Tibial nerve (tissue), 4 donors: ENCODE data around the gene CDR2L.

ENCODE experiments used
- EP300 ChIP-seq, 2 donors: sonication (generic); formaldehyde crosslinking; IDR thresholded peaks; one replicate each; pipeline ENCODE4 v1.6.1; 2017; ENCODE audit warnings: antibody characterized with exemption in 2 of 2, mild to moderate bottlenecking in 1 of 2
- POLR2A ChIP-seq, 2 donors: fragments of 450-650 bp; IDR thresholded peaks; one replicate each; pipeline ENCODE4 v1.6.1; 2017; ENCODE audit warnings: antibody characterized with exemption in 2 of 2, mild to moderate bottlenecking in 2 of 2, moderate library complexity in 2 of 2
- TF ChIP-seq, protein P1 (sequence below), 5 experiments: fragments of 200-600 bp in 3 of 5; fragments of 450-650 bp in 2 of 5; sonication (generic) in 3 of 5; IDR thresholded peaks; one replicate each; pipeline ENCODE4 v1.5.1; 2016 to 2019; ENCODE audit warnings: antibody characterized with exemption in 5 of 5, mild to moderate bottlenecking in 3 of 5, moderate library complexity in 2 of 5

DNA sequence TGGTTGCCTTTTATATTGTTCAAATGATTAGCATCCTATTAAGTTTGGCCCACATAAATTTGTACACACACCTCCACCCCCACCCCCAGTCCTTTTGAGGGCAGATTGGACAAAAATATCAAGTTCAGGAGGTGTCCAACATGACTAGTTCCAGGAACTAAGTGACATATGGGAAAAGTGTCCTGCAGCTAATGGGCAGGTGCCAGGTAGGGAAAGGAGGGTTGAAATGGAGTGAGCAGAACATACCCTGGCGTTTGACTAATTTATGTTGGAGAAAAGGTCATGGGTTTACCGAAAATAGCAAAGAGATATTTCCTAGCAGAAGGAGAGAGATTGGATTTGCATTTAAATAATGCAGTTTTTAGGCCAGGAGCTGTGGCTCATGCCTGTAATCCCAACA, 64.5 kb downstream of the CDR2L start:
- TF ChIP-seq EP300 (IDR thresholded peaks at IDR 0.05), result no peak
- TF ChIP-seq, protein P1, sequence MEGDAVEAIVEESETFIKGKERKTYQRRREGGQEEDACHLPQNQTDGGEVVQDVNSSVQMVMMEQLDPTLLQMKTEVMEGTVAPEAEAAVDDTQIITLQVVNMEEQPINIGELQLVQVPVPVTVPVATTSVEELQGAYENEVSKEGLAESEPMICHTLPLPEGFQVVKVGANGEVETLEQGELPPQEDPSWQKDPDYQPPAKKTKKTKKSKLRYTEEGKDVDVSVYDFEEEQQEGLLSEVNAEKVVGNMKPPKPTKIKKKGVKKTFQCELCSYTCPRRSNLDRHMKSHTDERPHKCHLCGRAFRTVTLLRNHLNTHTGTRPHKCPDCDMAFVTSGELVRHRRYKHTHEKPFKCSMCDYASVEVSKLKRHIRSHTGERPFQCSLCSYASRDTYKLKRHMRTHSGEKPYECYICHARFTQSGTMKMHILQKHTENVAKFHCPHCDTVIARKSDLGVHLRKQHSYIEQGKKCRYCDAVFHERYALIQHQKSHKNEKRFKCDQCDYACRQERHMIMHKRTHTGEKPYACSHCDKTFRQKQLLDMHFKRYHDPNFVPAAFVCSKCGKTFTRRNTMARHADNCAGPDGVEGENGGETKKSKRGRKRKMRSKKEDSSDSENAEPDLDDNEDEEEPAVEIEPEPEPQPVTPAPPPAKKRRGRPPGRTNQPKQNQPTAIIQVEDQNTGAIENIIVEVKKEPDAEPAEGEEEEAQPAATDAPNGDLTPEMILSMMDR (IDR thresholded peaks at IDR 0.05), result no peak
- TF ChIP-seq POLR2A (IDR thresholded peaks at IDR 0.05), result no peak
